GM23248 (cell line): ENCODE measurements around the gene MAML2. TPM values are rescaled to one million over a fixed set of nuclear protein-coding genes. Genes with fewer than 3 reads are reported as not detected.

Experiments
- DNase-seq: peaks from one replicate; pipeline ENCODE4 v3.0.0-alpha.2; 2015
- H2AFZ ChIP-seq: fragments of 200-600 bp; sonication (generic); 2 replicates; pipeline ENCODE4 v1.6.1; 2016; ENCODE audit warnings: antibody characterized with exemption
- H3F3A ChIP-seq: fragments of 200-600 bp; sonication (generic); 2 replicates; pipeline ENCODE4 v1.6.1; 2016; ENCODE audit warnings: mild to moderate bottlenecking, antibody characterized with exemption, mixed run types; ENCODE audit not compliant: insufficient read depth
- H3K27ac ChIP-seq: fragments of 200-600 bp; sonication (generic); 2 replicates; pipeline ENCODE4 v1.5.1; 2016; ENCODE audit warnings: mild to moderate bottlenecking
- H3K27me3 ChIP-seq: fragments of 200-600 bp; sonication (generic); replicated peaks from 2 replicates; pipeline ENCODE4 v1.6.1; 2016; ENCODE audit warnings: mild to moderate bottlenecking; ENCODE audit not compliant: insufficient read depth
- H3K36me3 ChIP-seq: fragments of 200-600 bp; sonication (generic); 2 replicates; pipeline ENCODE4 v1.6.1; 2016; ENCODE audit warnings: low read depth, mild to moderate bottlenecking
- H3K4me1 ChIP-seq: fragments of 200-600 bp; sonication (generic); 2 replicates; pipeline ENCODE4 v1.6.1; 2016; ENCODE audit warnings: mild to moderate bottlenecking; ENCODE audit not compliant: insufficient read depth
- H3K4me2 ChIP-seq: fragments of 200-600 bp; sonication (generic); one replicate; pipeline ENCODE4 v1.6.1; 2016; ENCODE audit warnings: mild to moderate bottlenecking; ENCODE audit not compliant: unreplicated experiment
- H3K4me3 ChIP-seq: fragments of 200-600 bp; sonication (generic); 2 replicates; pipeline ENCODE4 v1.5.1; 2016; ENCODE audit warnings: mild to moderate bottlenecking
- H3K79me2 ChIP-seq: fragments of 200-600 bp; sonication (generic); 2 replicates; pipeline ENCODE4 v1.6.1; 2016; ENCODE audit warnings: mild to moderate bottlenecking; ENCODE audit not compliant: insufficient read depth
- H3K9ac ChIP-seq: fragments of 200-600 bp; sonication (generic); 2 replicates; pipeline ENCODE4 v1.6.1; 2016; ENCODE audit warnings: mild to moderate bottlenecking
- H3K9me2 ChIP-seq: fragments of 200-600 bp; sonication (generic); 2 replicates; pipeline ENCODE4 v1.6.1; 2016; ENCODE audit warnings: mixed run types, mild to moderate bottlenecking, moderate library complexity; ENCODE audit not compliant: insufficient read depth
- H3K9me3 ChIP-seq: fragments of 200-600 bp; sonication (generic); one replicate; pipeline ENCODE4 v1.6.1; 2017; ENCODE audit warnings: low read depth
- H4K20me1 ChIP-seq: fragments of 200-600 bp; sonication (generic); 2 replicates; pipeline ENCODE4 v1.6.0; 2016; ENCODE audit not compliant: insufficient read depth
- EZH2 ChIP-seq: fragments of 200-600 bp; sonication (generic); IDR thresholded peaks from 2 replicates; pipeline ENCODE4 v1.6.1; 2018; ENCODE audit warnings: antibody characterized with exemption, mild to moderate bottlenecking; ENCODE audit not compliant: insufficient read depth, poor library complexity, severe bottlenecking
- EZH2phosphoT487 ChIP-seq: fragments of 200-600 bp; sonication (generic); IDR thresholded peaks from 2 replicates; pipeline ENCODE4 v1.6.1; 2018; ENCODE audit warnings: antibody characterized with exemption, moderate library complexity, mild to moderate bottlenecking, low read depth; ENCODE audit not compliant: insufficient read depth
- WGBS, 2 experiments: methylation state at CpG; one replicate each; pipeline ENCODE4 v1.1.6; 2015 to 2017; ENCODE audit warnings: low lambda C conversion rate in 2 of 2, low coverage in 1 of 2; ENCODE audit errors: missing lambda C conversion rate in 2 of 2; 5-methylcytosine and 5-hydroxymethylcytosine counted together
- in situ Hi-C: fragments of 300-500 bp; cut with MboI; formaldehyde crosslinking; loops from 2 replicates; pipeline ENCODE4 v1.15.0; 2020
- polyA plus RNA-seq: library from polyadenylated mRNA; unstranded; fragments of >200 nt; fragmentation: Nextera tagmentation; extraction: Ambion mirVana; gene quantifications from 2 replicates; pipeline ENCODE4 v1.2.1, GENCODE V29; 2016
- total RNA-seq: library from RNA; depleted of rRNA; stranded (reverse); fragments of >200 nt; shearing (Covaris generic); gene quantifications from 2 replicates; pipeline ENCODE4 v1.2.3, GENCODE V29; 2014

MAML2 gene
- total and polyA plus RNA-seq, 2 experiments from 2014 or later, result 7.4 to 23.7 TPM

DNA sequence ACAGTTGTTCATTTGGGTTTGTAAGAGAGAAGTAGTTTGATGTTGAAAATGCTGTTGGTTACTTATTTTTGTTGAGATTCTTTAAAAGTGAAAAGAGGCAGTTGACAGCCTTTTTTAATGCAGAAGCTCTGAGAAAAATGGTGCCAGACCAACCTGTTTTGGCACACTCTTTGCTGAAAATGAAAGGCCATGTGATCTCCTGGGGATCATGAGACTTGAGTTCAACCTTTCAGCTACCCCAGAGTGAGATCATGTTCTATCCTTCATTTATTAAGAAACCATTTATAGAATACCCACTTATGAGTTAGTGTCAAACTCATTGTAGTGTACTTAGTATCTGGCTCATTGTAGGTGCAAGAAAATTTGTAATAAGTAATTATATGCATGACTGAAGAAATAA is 196.2 kb downstream of the MAML2 start:
- peak overlapping the region; percentile 3 for H3K4me2 ChIP-seq

GRCh38 chr11:96145163-96145585 is 197.8 kb downstream of the MAML2 start:
- WGBS, 2 experiments, result 32 to 33% methylated on average over 4 of the region's 4 CpGs
- Histone ChIP-seq H3K9ac (peak overlapping the region; percentile 2; the same call in 1 of the 2 replicates), H3K27ac (peak overlapping the region; percentile 40), H3K9me2 (no peaks in the 10 kb centered on the region), H3K36me3 (no peaks in the 10 kb centered on the region), H3K79me2 (peaks cover 90% of the 10 kb centered on the region), H3K4me3 (no peak overlapping the region; the same call in 1 of the 2 replicates), H4K20me1 (no peaks in the 10 kb centered on the region), H3F3A (peaks cover 64% of the 10 kb centered on the region), H3K4me2 (peak overlapping the region; percentile 55), H3K4me1 (peaks cover 82% of the 10 kb centered on the region), H2AFZ (no peak overlapping the region), H3K27me3 (no peaks in the 10 kb centered on the region), H3K9me3 (no peaks in the 10 kb centered on the region)
- DNase-seq, result peak; percentile 65
- TF ChIP-seq EZH2 (no peak), EZH2phosphoT487 (no peak)
- in situ Hi-C loops, result no loop called here

More for the DNA sequence above, 196.2 kb downstream of the MAML2 start:
- in situ Hi-C loops, result no loop called here
- Histone ChIP-seq H3K4me3 (no peak overlapping the region), H3K9me3 (no peaks in the 10 kb centered on the region), H3K27me3 (no peaks in the 10 kb centered on the region), H3K4me1 (peaks cover 97% of the 10 kb centered on the region), H2AFZ (no peak overlapping the region), H3K27ac (peak overlapping the region; percentile 21), H3K9me2 (no peaks in the 10 kb centered on the region), H3K36me3 (no peaks in the 10 kb centered on the region), H3K79me2 (peaks cover 90% of the 10 kb centered on the region), H3F3A (peaks cover 80% of the 10 kb centered on the region), H4K20me1 (no peaks in the 10 kb centered on the region), H3K9ac (no peak overlapping the region)
- DNase-seq, result no peak
- no peak for TF ChIP-seq EZH2
- no peak for TF ChIP-seq EZH2phosphoT487

- H3K27me3 ChIP-seq, result no peaks in the 10 kb centered on the region
- in situ Hi-C loops, result no loop called here
- no peaks in the 10 kb centered on the region for H3K36me3 ChIP-seq
- H3K9me2 ChIP-seq, result no peaks in the 10 kb centered on the region
- no peak overlapping the region for H3K4me3 ChIP-seq
- 74 to 75% methylated on average over 2 of the region's 2 CpGs for WGBS, 2 experiments
- H3F3A ChIP-seq, result peaks cover 60% of the 10 kb centered on the region
- H3K9me3 ChIP-seq, result no peaks in the 10 kb centered on the region
- TF ChIP-seq EZH2 (no peak), EZH2phosphoT487 (no peak)
- H4K20me1 ChIP-seq, result no peaks in the 10 kb centered on the region
- H3K79me2 ChIP-seq, result peaks cover 96% of the 10 kb centered on the region
- H3K9ac ChIP-seq, result no peak overlapping the region
- peak overlapping the region; percentile 55 for H3K4me2 ChIP-seq
- H3K4me1 ChIP-seq, result peaks cover 75% of the 10 kb centered on the region
- peak overlapping the region; percentile 40 for H3K27ac ChIP-seq
- no peak for DNase-seq
- H2AFZ ChIP-seq, result no peak overlapping the region
These were observed 198.4 kb downstream of the MAML2 start for GRCh38 chr11:96144553-96144952.

DNA sequence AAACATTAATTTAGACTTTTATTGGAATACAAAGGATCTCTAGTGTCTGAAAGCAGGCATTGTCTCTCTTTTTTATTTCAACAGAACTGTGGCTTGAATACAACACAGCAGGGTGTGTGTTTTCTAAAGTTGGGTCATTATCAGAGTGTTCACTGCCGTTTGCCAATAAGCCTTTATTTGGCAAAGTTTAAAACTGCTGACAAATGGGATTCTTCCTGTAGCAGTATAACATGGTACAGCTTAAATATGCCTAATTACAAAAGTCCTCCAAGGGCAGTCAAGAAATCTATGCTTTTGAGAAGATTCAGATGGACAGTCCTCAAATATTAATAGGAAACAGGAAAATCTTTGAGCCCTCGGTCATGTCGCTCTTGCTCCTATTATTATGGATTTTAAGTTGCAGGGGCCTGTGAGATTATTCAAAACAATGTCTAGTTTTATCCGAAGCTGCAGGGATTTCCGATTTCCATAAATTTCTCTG is 199.9 kb downstream of the MAML2 start:
- 11 to 12% methylated on average over 5 of the region's 5 CpGs for WGBS, 2 experiments
- peak; percentile 58 for DNase-seq
- peak overlapping the region; percentile 55 for H3K4me2 ChIP-seq
- peaks cover 61% of the 10 kb centered on the region for H3K4me1 ChIP-seq
- H4K20me1 ChIP-seq, result no peaks in the 10 kb centered on the region
- H3K9me3 ChIP-seq, result no peaks in the 10 kb centered on the region
- peaks cover 50% of the 10 kb centered on the region for H3F3A ChIP-seq
- peak overlapping the region; percentile 28; the same call in 1 of the 2 replicates for H3K9ac ChIP-seq
- H2AFZ ChIP-seq, result peak overlapping the region; percentile 29
- in situ Hi-C loops, result no loop called here
- H3K4me3 ChIP-seq, result peak overlapping the region; percentile 2; the same call in 1 of the 2 replicates
- H3K79me2 ChIP-seq, result peaks cover 100% of the 10 kb centered on the region
- TF ChIP-seq EZH2, result no peak
- TF ChIP-seq EZH2phosphoT487, result no peak
- H3K9me2 ChIP-seq, result no peaks in the 10 kb centered on the region
- no peaks in the 10 kb centered on the region for H3K36me3 ChIP-seq
- no peaks in the 10 kb centered on the region for H3K27me3 ChIP-seq
- peak overlapping the region; percentile 40 for H3K27ac ChIP-seq

DNA sequence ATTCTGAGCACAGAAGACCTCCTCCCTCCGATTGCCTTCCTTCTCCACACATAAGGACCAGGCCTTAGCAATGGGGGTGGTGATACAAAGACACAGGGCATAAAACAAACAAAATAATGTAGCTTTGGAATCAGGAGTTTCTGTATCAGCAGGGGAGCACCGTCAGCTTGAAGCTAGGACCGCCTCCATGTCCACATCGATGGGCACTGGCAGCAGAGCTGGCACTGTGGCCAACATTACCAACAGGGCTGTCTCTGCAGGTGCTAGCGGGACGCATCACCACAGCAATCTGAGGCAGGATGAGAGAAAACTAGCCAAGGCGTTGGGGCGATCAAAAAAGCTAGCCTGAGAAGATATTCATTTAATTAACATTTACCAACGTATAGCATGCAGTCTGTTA is 201.4 kb downstream of the MAML2 start:
- H3K27me3 ChIP-seq, result no peaks in the 10 kb centered on the region
- no peaks in the 10 kb centered on the region for H3K9me3 ChIP-seq
- no peak overlapping the region for H3K9ac ChIP-seq
- H3K4me3 ChIP-seq, result no peak overlapping the region
- TF ChIP-seq EZH2, result no peak
- TF ChIP-seq EZH2phosphoT487, result no peak
- no peak overlapping the region for H3K4me2 ChIP-seq
- 97 to 98% methylated on average over 9 of the region's 9 CpGs for WGBS, 2 experiments
- no peak overlapping the region for H2AFZ ChIP-seq
- H3K79me2 ChIP-seq, result peaks cover 100% of the 10 kb centered on the region
- H3F3A ChIP-seq, result peaks cover 39% of the 10 kb centered on the region
- H4K20me1 ChIP-seq, result no peaks in the 10 kb centered on the region
- peaks cover 57% of the 10 kb centered on the region for H3K4me1 ChIP-seq
- in situ Hi-C loops, result no loop called here
- DNase-seq, result no peak
- no peaks in the 10 kb centered on the region for H3K36me3 ChIP-seq
- H3K27ac ChIP-seq, result no peak overlapping the region
- no peaks in the 10 kb centered on the region for H3K9me2 ChIP-seq
